ENCODE data around the gene RBM43.

DNA sequence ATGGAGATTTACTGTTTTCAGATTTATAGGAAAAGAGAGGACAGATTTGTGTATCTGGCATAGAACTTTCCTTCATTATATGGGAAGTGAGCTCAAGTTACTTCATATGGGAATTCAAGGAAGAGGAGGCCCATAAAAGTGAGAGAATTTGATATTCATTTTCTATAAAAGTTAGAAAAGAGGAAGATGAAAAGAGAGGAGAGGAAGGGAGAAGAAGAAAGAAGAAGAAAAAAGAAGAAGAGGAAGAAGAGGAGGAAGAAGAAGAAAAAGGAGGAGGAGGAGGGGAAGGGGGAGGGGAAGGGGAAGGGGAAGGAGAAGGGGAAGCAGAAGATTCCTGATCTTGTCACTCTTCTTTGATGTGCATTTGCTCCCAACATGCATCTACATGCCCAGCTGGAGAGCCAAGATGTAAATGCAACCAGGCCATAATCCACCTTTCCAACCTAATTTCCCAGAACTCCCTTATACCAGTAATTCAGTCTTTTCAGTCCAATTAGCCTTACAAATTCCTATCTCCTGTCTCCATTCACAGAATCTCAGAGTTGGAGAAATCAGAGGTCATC is 43.5 kb upstream of the RBM43 start:
- TF ChIP-seq SIN3A (IDR thresholded peaks at IDR 0.05; ENCODE audit: borderline replicate concordance, insufficient read depth, low read length) (no peak), TAF1 (IDR thresholded peaks at IDR 0.05; ENCODE audit: borderline replicate concordance, insufficient read depth, low read length) (no peak), POLR2AphosphoS5 (IDR thresholded peaks at IDR 0.05; ENCODE audit: low read depth, low read length) (no peak), FOXP2 (optimal IDR thresholded peaks at IDR 0.05; ENCODE audit: borderline replicate concordance, extremely low read depth, extremely low read length, insufficient read depth) (no peak)
- TF ChIP-seq, protein P1, sequence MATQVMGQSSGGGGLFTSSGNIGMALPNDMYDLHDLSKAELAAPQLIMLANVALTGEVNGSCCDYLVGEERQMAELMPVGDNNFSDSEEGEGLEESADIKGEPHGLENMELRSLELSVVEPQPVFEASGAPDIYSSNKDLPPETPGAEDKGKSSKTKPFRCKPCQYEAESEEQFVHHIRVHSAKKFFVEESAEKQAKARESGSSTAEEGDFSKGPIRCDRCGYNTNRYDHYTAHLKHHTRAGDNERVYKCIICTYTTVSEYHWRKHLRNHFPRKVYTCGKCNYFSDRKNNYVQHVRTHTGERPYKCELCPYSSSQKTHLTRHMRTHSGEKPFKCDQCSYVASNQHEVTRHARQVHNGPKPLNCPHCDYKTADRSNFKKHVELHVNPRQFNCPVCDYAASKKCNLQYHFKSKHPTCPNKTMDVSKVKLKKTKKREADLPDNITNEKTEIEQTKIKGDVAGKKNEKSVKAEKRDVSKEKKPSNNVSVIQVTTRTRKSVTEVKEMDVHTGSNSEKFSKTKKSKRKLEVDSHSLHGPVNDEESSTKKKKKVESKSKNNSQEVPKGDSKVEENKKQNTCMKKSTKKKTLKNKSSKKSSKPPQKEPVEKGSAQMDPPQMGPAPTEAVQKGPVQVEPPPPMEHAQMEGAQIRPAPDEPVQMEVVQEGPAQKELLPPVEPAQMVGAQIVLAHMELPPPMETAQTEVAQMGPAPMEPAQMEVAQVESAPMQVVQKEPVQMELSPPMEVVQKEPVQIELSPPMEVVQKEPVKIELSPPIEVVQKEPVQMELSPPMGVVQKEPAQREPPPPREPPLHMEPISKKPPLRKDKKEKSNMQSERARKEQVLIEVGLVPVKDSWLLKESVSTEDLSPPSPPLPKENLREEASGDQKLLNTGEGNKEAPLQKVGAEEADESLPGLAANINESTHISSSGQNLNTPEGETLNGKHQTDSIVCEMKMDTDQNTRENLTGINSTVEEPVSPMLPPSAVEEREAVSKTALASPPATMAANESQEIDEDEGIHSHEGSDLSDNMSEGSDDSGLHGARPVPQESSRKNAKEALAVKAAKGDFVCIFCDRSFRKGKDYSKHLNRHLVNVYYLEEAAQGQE (IDR thresholded peaks at IDR 0.05; ENCODE audit: insufficient read depth in 1 of 2, low read depth in 2 of 2, low read length in 2 of 2) = no peak
